ENCODE data around the gene DCAKD. TPM values are rescaled to one million over a fixed set of nuclear protein-coding genes. Genes with fewer than 3 reads are reported as not detected.

The DCAKD gene
- polyA plus RNA-seq (ENCODE audit: insufficient read length), result 28.6 TPM

DNA sequence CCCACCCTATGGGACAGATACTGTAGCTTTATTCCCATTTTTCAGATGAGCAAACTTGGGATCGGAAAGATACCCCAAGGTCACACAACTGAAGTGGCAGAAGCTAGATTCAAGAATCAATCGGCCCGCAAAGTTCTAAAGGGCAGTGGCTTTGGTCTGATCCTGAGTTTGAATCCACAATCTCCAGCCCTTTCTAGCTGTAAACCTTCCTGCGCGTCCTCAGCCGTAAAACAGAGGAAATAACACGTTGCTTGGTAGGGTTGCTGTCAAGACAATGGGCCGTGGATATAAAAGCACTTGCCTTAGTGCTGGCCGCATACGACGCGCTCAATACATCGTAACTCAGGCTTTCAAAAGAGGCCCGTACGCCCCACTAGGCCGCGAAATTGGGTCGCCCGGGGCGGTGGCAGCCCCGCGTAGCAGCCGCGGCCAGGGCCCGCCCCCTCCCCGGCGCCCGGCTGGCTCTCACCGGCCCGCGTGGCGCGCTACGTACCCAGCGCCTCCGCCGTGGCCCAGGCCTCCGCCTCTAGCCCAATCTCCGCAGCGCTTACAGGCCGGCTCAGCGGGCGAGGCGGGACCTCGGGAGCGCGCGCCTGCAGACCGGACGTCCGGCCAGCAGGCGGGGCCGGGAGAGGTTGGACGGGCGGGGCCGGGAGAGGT lies at the start of gene DCAKD:
DCAKD (minus strand) TSS at position 573 of the 660 bp plus-strand sequence. CDS start 16,747 bp downstream, outside the sequence.
- peak; percentile 75 for DNase-seq (ENCODE audit: low read depth)

DNA sequence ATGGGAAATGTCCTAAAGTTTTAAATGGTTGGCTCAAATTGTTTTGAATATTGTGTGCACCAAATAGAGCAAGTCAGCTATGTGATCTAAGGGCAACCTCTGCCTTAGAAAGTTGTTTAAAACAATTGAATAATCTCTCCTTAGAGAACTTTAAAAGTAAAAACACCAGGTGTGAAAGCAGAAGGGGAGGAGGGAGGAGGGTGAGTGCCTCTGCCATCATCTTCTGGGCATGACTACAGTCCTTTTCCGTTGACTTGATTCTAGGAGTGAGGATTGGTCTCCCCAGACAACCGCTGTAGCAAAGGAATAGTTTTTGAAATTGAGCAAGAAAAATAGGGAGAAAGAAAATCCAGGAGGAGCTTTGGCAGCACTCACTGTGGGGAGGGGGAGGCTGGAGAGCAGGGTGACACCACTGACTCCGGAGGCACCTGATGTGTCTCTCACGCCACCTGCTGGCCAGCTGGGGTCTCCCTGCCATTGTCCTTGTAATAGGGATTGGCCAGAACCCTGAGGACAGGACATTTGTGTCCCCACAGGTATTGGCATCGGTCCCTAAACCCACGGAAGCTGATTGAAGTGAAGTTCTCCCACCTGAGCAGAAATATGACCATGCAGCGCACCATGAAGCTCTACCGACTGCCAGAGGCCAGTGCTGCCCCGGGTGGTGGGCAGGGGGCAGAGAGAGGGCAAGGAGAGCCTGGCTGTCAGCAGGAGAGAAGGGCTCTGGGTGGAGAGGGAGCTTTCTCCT lies 47.6 kb upstream of the DCAKD start:
- DNase-seq (ENCODE audit: low read depth), result peak; percentile 41

DNA sequence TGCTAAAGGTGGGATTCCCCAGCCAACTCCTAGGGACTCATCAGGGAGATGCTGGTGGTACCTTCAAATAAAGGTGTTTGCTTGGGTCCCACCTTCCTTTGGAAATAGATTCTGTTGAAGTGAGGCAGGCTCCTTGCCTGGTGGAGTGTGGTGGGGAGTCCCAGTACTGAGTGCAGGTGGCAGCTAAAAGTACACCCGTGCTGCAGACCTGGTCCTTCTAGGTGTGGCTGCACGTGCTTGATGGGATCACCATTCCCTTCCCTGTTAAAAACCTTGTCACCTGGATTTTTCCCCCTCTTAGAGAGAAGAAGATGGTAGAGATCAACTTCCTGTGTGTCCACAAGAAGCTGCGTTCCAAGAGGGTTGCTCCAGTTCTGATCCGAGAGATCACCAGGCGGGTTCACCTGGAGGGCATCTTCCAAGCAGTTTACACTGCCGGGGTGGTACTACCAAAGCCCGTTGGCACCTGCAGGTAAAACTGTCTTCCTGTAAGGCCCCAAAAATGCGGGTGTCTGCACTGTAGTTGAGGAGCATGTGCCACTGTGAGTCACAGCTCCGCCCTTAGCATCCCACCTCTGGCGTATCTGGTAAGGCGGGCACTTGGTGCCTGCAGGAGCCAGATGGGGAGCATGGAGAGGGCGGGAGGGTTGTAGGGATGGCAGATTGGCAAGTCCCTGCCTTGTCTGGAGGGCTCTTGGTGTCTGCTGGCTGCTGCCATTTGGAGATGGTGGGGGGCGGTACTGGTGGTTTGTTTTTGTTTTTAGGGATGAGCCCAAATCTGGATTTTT lies 46.8 kb upstream of the DCAKD start:
- DNase-seq (ENCODE audit: low read depth), result no peak

GRCh38 chr17:45096926-45097325 lies 45.5 kb upstream of the DCAKD start:
- DNase-seq (ENCODE audit: low read depth), result no peak

GRCh38 chr17:45096141-45096540 lies 44.7 kb upstream of the DCAKD start:
- DNase-seq (ENCODE audit: low read depth), result no peak

- DNase-seq (ENCODE audit: low read depth), result no peak
Observed at GRCh38 chr17:45093444-45094110, 42.1 kb upstream of the DCAKD start.

GRCh38 chr17:45092911-45093430 lies 41.5 kb upstream of the DCAKD start:
- no peak for DNase-seq (ENCODE audit: low read depth)

GRCh38 chr17:45091778-45092425 lies 40.5 kb upstream of the DCAKD start:
- DNase-seq (ENCODE audit: low read depth), result no peak

- no peak for DNase-seq (ENCODE audit: low read depth)
Observed at GRCh38 chr17:45090711-45091110, 39.3 kb upstream of the DCAKD start.

- no peak for DNase-seq (ENCODE audit: low read depth)
Observed at GRCh38 chr17:45088741-45089140, 37.3 kb upstream of the DCAKD start.

DNA sequence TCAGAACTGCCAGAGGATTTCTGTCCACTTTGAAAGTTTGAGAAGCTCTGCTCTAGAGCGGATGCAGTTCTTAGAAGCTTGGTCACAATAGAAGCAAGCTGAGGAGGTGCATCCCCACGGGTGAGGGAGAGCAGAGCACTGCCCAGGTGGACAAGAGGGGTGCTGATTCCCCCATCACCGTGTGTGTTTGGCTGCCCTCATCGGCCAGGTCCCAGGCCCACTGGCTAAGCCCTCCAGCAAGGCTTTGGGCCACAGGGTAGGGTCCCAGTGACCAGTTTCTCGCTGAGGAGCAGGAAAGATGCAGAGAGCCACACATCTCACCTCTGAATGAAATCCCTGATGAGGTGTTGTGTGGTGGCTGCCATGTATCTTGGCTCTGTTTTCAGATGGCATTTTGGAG lies 36.5 kb upstream of the DCAKD start:
- no peak for DNase-seq (ENCODE audit: low read depth)

DNA sequence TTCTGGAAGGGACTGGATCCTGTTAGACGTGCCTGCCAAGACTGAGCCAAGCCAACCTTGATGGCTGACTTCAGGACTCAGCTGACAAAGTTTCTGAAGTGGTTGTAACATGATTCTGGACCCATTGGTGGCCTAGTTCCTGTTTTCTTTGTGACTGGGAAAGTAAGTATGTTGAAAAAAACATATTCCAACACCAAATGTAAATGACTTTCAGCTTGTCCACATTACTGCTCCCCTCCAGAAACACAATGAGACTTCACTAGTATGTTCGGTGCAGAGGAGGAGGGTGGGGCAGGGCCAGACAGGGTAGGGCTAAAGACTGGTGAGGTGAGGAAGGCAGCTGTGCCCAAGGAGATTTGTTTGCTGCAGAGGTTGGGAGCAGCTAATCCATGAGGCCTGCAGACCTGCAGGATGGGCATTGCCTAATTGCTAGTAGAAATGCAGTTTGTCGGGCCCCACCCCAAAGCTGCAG lies 36.1 kb upstream of the DCAKD start:
- DNase-seq (ENCODE audit: low read depth), result no peak

DNA sequence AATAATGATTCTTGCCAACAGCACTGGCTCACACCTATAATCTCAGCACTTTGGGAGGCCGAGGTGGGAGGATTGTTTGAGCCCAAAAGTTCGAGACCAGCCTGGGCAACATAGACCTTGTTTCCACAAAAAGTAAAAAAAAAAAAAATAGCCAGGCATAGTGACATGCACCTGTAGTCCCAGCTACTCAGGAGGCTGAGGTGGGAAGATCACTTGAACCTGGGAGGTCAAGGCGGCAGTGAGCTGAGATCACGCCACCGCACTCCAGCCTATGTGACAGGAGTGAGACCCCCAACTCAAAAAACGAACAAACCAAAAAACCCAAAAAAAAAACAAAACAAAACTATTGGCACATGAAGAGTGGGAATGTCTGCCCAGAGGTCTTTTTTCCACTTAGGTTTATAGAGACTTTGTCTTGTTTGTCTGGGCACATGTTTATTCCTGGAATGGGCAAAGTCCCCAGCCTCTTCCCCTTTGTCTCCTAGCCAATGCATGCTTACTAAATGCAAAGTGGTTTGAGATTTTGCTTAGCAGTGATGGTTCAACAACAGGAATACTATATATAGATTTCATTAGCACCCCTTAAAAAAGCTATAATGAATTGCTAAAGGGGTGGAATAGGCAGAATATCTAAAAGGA lies 35.6 kb upstream of the DCAKD start:
- no peak for DNase-seq (ENCODE audit: low read depth)

- DNase-seq (ENCODE audit: low read depth), result no peak
Observed at GRCh38 chr17:45086391-45086790, 35.0 kb upstream of the DCAKD start.

- no peak for DNase-seq (ENCODE audit: low read depth)
Observed at GRCh38 chr17:45081047-45081703, 29.7 kb upstream of the DCAKD start.

DNA sequence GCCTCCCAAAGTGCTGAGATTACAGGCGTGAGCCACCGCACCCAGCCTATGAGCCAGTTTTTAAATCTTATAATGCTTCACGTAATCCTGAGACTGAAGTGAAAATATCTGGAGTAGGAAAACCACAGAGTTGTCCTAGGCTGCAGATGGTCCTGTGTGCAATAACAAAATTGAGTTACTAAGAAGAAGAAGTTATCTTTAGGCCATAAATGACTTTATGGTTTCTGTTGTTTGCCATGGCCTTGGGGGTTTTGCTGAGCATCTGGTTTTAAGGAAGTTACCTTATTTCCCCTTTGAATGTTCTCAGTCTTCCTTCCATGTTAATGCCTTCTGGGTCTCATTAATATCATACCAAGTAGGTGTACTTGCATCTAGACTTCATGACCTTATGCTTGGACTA lies 26.2 kb upstream of the DCAKD start:
- no peak for DNase-seq (ENCODE audit: low read depth)

DNA sequence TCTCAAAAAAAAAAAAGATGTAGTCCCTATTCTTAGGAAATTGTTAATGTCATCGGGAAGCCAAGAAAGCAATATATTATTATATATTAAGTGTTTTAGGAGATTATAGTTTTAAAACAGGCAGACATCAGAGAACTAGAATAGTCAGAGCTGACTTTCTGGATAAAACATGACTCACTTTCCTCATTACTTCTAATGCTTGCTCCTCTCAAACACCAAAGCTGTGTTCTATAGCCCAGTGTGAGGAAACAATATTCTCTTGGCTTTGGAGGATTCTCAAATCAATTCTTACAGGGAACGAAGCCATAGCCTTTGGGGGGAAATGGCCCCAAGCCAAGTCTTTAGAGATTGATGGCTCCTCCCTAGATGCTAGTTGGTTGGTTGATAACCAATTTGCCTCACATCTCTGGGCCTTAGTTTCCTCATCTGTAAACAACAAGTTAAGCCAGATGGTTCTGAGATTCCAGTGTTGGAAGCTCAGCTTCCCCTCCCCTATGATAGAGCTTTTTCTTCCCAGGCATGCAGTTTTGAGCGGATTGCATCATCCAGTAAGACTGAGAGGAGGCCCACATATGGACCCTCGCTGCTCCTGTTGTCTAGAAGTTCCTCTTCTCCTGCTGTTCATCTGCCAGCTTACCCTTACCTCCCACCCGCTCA lies 22.1 kb upstream of the DCAKD start:
- no peak for DNase-seq (ENCODE audit: low read depth)

DNA sequence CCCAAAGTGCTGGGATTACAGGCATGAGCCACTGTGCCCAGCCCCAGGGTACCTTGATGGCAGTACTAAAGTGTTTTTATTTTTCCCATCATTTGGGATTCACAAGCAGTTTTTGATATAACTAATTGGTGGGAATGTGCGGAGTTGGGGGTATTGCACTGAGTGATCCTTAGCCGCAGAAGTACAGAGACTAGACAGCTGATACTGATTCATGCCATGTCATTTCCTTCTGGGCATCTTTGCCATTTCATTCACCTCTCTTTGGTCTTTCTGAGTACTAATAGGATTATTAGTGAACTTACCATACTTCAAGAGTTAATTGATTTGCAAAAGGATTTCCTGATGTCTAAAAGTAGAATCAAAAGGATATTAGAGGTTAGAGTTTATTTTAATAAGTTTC lies 19.4 kb upstream of the DCAKD start:
- DNase-seq (ENCODE audit: low read depth), result no peak

DNA sequence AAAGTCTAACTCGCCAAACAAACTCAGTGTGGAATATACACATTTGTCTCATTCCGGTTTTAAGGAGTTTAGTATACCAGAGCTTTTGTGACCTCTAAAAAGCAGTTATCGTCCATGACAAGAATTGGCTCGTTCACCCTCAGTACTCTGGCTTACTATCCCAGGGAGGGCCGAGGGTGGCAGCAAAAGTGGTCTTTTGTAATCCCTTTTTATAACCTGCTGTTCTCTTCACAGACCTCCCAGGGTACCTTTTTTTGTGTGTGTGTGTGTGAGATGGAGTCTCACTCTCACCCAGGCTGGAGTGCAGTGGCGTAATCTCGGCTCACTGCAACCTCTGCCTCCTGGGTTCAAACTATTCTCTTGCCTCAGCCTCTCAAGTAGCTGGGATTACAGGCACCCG lies 18.6 kb upstream of the DCAKD start:
- no peak for DNase-seq (ENCODE audit: low read depth)

- no peak for DNase-seq (ENCODE audit: low read depth)
Observed at GRCh38 chr17:45067637-45068036, 16.2 kb upstream of the DCAKD start.
